ENCODE data around the gene FOXJ1.

GRCh38 chr17:76141212-76142038 lies at the start of gene FOXJ1:
- TF ChIP-seq GATA3 (IDR thresholded peaks at IDR 0.05; ENCODE audit: low read depth, low read length) = no peak
- no peak for TF ChIP-seq GATA2 (IDR thresholded peaks at IDR 0.05; ENCODE audit: low read depth, low read length)

Data from SH-SY5Y (cell line).